Panc1 (cell line): Measurements from ENCODE around the gene BOC.

Experiments
- CTCF ChIP-seq: fragments of 450-650 bp; IDR thresholded peaks from 2 replicates; pipeline ENCODE4 v1.5.1; 2017; ENCODE audit warnings: mild to moderate bottlenecking
- REST ChIP-seq, 2 experiments: IDR thresholded peaks; 2 replicates each; pipeline ENCODE4 v1.6.1; 2011 to 2012; ENCODE audit warnings: low read depth in 2 of 2, control low read depth in 1 of 2, low read length in 1 of 2, mild to moderate bottlenecking in 1 of 2, moderate library complexity in 1 of 2; ENCODE audit not compliant: insufficient read depth in 1 of 2
- SIN3A ChIP-seq: IDR thresholded peaks from 2 replicates; pipeline ENCODE4 v1.6.1; 2012; ENCODE audit warnings: low read depth, mild to moderate bottlenecking, low read length, moderate library complexity, borderline replicate concordance; ENCODE audit not compliant: insufficient read depth

GRCh38 chr3:113200351-113200750, 11.0 kb upstream of the BOC start:
- TF ChIP-seq CTCF: no peak
- TF ChIP-seq REST (IDR thresholded peaks at IDR 0.05; ENCODE audit: insufficient read depth in 1 of 2, low read depth in 2 of 2, low read length in 1 of 2): no peak
- TF ChIP-seq SIN3A: no peak
